ENCODE results near the gene VSTM4. TPM values are rescaled to one million over a fixed set of nuclear protein-coding genes. Genes with fewer than 3 reads are reported as not detected.

VSTM4 gene
- polyA plus RNA-seq, 3 donors, result 13.4 to 16.6 (median 15.9) TPM

GRCh38 chr10:49143249-49143648 is 27.9 kb upstream of the VSTM4 start:
- DNase-seq (ENCODE audit: low read depth in 3 of 3, low spot score in 2 of 3), result no peak

GRCh38 chr10:49141541-49142332 is 26.4 kb upstream of the VSTM4 start:
- DNase-seq (ENCODE audit: low read depth in 3 of 3, low spot score in 2 of 3), result no peak

- DNase-seq (ENCODE audit: low read depth in 3 of 3, low spot score in 2 of 3), result no peak
Observed at GRCh38 chr10:49140304-49141177, 25.2 kb upstream of the VSTM4 start.

GRCh38 chr10:49139846-49140195 is 24.5 kb upstream of the VSTM4 start:
- no peak for DNase-seq (ENCODE audit: low read depth in 3 of 3, low spot score in 2 of 3)

- no peak for DNase-seq (ENCODE audit: low read depth in 3 of 3, low spot score in 2 of 3)
Observed at GRCh38 chr10:49139028-49139845, 23.9 kb upstream of the VSTM4 start.

- DNase-seq (ENCODE audit: low read depth in 3 of 3, low spot score in 2 of 3), result no peak
Observed at GRCh38 chr10:49138361-49138891, 23.1 kb upstream of the VSTM4 start.

GRCh38 chr10:49136525-49136924 is 21.2 kb upstream of the VSTM4 start:
- no peak for DNase-seq (ENCODE audit: low read depth in 3 of 3, low spot score in 2 of 3)

GRCh38 chr10:49135575-49136313 is 20.4 kb upstream of the VSTM4 start:
- no peak for DNase-seq (ENCODE audit: low read depth in 3 of 3, low spot score in 2 of 3)

GRCh38 chr10:49134327-49134726 is 19.0 kb upstream of the VSTM4 start:
- DNase-seq (ENCODE audit: low read depth in 3 of 3, low spot score in 2 of 3), result no peak

- no peak for DNase-seq (ENCODE audit: low read depth in 3 of 3, low spot score in 2 of 3)
Observed at GRCh38 chr10:49133706-49134248, 18.5 kb upstream of the VSTM4 start, which contains the start of gene FAM170B. Gene FAM170B, minus strand, starts transcription at chr10:49134021. Its CDS starts 103 bp downstream, at chr10:49133918.

- no peak for DNase-seq (ENCODE audit: low read depth in 3 of 3, low spot score in 2 of 3)
Observed at GRCh38 chr10:49132362-49132737, 17.0 kb upstream of the VSTM4 start.

- DNase-seq (ENCODE audit: low read depth in 3 of 3, low spot score in 2 of 3), result no peak
Observed at GRCh38 chr10:49131507-49132361, 16.4 kb upstream of the VSTM4 start.

GRCh38 chr10:49129376-49129775 is 14.1 kb upstream of the VSTM4 start:
- no peak for DNase-seq (ENCODE audit: low read depth in 3 of 3, low spot score in 2 of 3)

GRCh38 chr10:49128854-49129253 is 13.5 kb upstream of the VSTM4 start:
- DNase-seq (ENCODE audit: low read depth in 3 of 3, low spot score in 2 of 3), result no peak

GRCh38 chr10:49123981-49124950 is 8.9 kb upstream of the VSTM4 start:
- DNase-seq (ENCODE audit: low read depth in 3 of 3, low spot score in 2 of 3), result no peak

- no peak for DNase-seq (ENCODE audit: low read depth in 3 of 3, low spot score in 2 of 3)
Observed at GRCh38 chr10:49120911-49121310, 5.6 kb upstream of the VSTM4 start.

- DNase-seq (ENCODE audit: low read depth in 3 of 3, low spot score in 2 of 3), result no peak
Observed at GRCh38 chr10:49119746-49120145, 4.4 kb upstream of the VSTM4 start.
